Activated CD8-positive, alpha-beta T cell treated with anti-CD3 and anti-CD28 coated beads for 36 hours (primary cell): ENCODE results near the gene THBS3. TPM values are rescaled to one million over a fixed set of nuclear protein-coding genes. Genes with fewer than 3 reads are reported as not detected.
A peak's percentile ranks its signal among the peaks of the same experiment; 100 is the strongest.
"Not testable (repeated sequence)": the region's sequence is repeated elsewhere in the genome, so short reads cannot be mapped to it uniquely, and the experiment has no call there.

Experiments used
- ATAC-seq: fragments of 200-7000 bp; cut with Tn5 transposase; one replicate; pipeline ENCODE4 v1.10.0; 2021; ENCODE audit warnings: mild to moderate bottlenecking, moderate library complexity
- CTCF ChIA-PET: fragments of 350-600 bp; sonication (Branson Sonifier 250); formaldehyde crosslinking; loops from one replicate; lab custom pipeline; 2021; ENCODE audit warnings: antibody characterized with exemption; lab: Charles Lee
- POLR2A ChIA-PET: fragments of 350-600 bp; sonication (Branson Sonifier 250); formaldehyde crosslinking; loops from one replicate; lab custom pipeline; 2021; ENCODE audit warnings: antibody characterized with exemption; lab: Charles Lee
- DNase-seq: peaks from one replicate; pipeline ENCODE4 v3.0.0-alpha.2; 2020
- H3K27ac Mint-ChIP-seq: one replicate; pipeline ENCODE4 v1.8.0; 2021; ENCODE audit warnings: mild to moderate bottlenecking, mixed read lengths
- H3K27me3 Mint-ChIP-seq: one replicate; pipeline ENCODE4 v1.8.0; 2021; ENCODE audit warnings: mixed read lengths
- H3K36me3 Mint-ChIP-seq: one replicate; pipeline ENCODE4 v1.8.0; 2021; ENCODE audit warnings: low read depth, mixed read lengths
- H3K4me1 Mint-ChIP-seq: one replicate; pipeline ENCODE4 v1.8.0; 2021; ENCODE audit warnings: low read depth, mixed read lengths
- H3K4me3 Mint-ChIP-seq: one replicate; pipeline ENCODE4 v1.8.0; 2021; ENCODE audit warnings: mild to moderate bottlenecking, moderate library complexity, mixed read lengths
- H3K9me3 Mint-ChIP-seq: one replicate; pipeline ENCODE4 v1.8.0; 2021; ENCODE audit warnings: mixed read lengths
- CTCF ChIP-seq: fragments of 200-600 bp; IDR thresholded peaks from one replicate; pipeline ENCODE4 v1.8.0; 2022; ENCODE audit warnings: antibody characterized with exemption, mild to moderate bottlenecking
- intact Hi-C: fragments of 100-400 bp; cut with micrococcal nuclease; formaldehyde crosslinking; loops from one replicate; pipeline ENCODE4 v1.10.0; 2022
- total RNA-seq, 2 experiments: library from RNA; stranded (reverse); gene quantifications; one replicate each; pipeline ENCODE4 v1.2.3, GENCODE V29; 2021

THBS3 gene
- total RNA-seq, 2 experiments from 2014 or later: 11.1 to 12.0 TPM

GRCh38 chr1:155228096-155228427 is 20.4 kb upstream of the THBS3 start:
- peaks cover 35% of the 10 kb centered on the region for H3K4me1 Mint-ChIP-seq
- peak overlapping the region; percentile 91 for H3K4me3 Mint-ChIP-seq
- H3K36me3 Mint-ChIP-seq: peaks cover 6% of the 10 kb centered on the region
- intact Hi-C loops: loop anchor here (5.0 kb wide), 1 partner anchor 51 kb away; no protein-coding TSS in a partner anchor
- CTCF ChIA-PET: interaction anchor here (0.8 to 3.0 kb wide), 6 partner anchors 21 to 166 kb away, joined by 3 to 21 read pairs (median 10); partner anchors contain the start of genes KRTCAP2 and TRIM46
- no peaks in the 10 kb centered on the region for H3K27me3 Mint-ChIP-seq
- DNase-seq (no peak), ATAC-seq (no peak)
- no peaks in the 10 kb centered on the region for H3K9me3 Mint-ChIP-seq
- TF ChIP-seq CTCF: no peak
- POLR2A ChIA-PET: interaction anchor here (1.5 to 3.8 kb wide), 4 partner anchors 13 to 34 kb away, joined by 5 to 23 read pairs (median 18); a partner anchor contains a TSS
- peak overlapping the region; percentile 99 for H3K27ac Mint-ChIP-seq

GRCh38 chr1:155227261-155228095 is 19.8 kb upstream of the THBS3 start:
- DNase-seq: peak; percentile 100
- ChIA-PET POLR2A (interaction anchor here (1.0 to 3.8 kb wide), 11 partner anchors 14 to 142 kb away, joined by 3 to 24 read pairs (median 8); partner anchors contain the start of genes MTX1, SCAMP3 and THBS3), CTCF (interaction anchor here (0.7 to 3.0 kb wide), 17 partner anchors 13 to 166 kb away, joined by 3 to 26 read pairs (median 4); partner anchors contain the start of genes KRTCAP2, MTX1, THBS3 and TRIM46)
- H3K4me3 Mint-ChIP-seq: peak overlapping the region; percentile 91
- peaks cover 37% of the 10 kb centered on the region for H3K4me1 Mint-ChIP-seq
- no peak for TF ChIP-seq CTCF
- H3K9me3 Mint-ChIP-seq: no peaks in the 10 kb centered on the region
- H3K36me3 Mint-ChIP-seq: peaks cover 6% of the 10 kb centered on the region
- peak; percentile 98 for ATAC-seq
- intact Hi-C loops: loop anchor here (2.0 to 5.0 kb wide), 2 partner anchors 19 to 50 kb away; partner anchors contain the start of gene MTX1
- no peaks in the 10 kb centered on the region for H3K27me3 Mint-ChIP-seq
- peak overlapping the region; percentile 99 for H3K27ac Mint-ChIP-seq

GRCh38 chr1:155226910-155227260 is 19.2 kb upstream of the THBS3 start:
- TF ChIP-seq CTCF: no peak
- Mint-ChIP-seq H3K9me3 (no peaks in the 10 kb centered on the region), H3K27me3 (no peaks in the 10 kb centered on the region), H3K4me3 (peak overlapping the region; percentile 91), H3K4me1 (peaks cover 37% of the 10 kb centered on the region), H3K27ac (peak overlapping the region; percentile 99), H3K36me3 (peaks cover 6% of the 10 kb centered on the region)
- ChIA-PET CTCF (interaction anchor here (0.7 to 3.0 kb wide), 17 partner anchors 14 to 165 kb away, joined by 3 to 26 read pairs (median 4); partner anchors contain the start of genes KRTCAP2, MTX1, THBS3 and TRIM46), POLR2A (interaction anchor here (1.0 to 3.8 kb wide), 11 partner anchors 14 to 142 kb away, joined by 3 to 24 read pairs (median 8); partner anchors contain the start of genes MTX1, SCAMP3 and THBS3)
- intact Hi-C loops: loop anchor here (2.0 to 5.0 kb wide), 2 partner anchors 18 to 50 kb away; partner anchors contain the start of gene MTX1
- peak; percentile 76 for DNase-seq
- peak; percentile 52 for ATAC-seq

GRCh38 chr1:155226188-155226909 is 18.7 kb upstream of the THBS3 start:
- peak; percentile 94 for DNase-seq
- TF ChIP-seq CTCF: peak; percentile 71
- intact Hi-C loops: loop anchor here (2.0 to 5.0 kb wide), 2 partner anchors 18 to 49 kb away; partner anchors contain the start of gene MTX1
- H3K4me3 Mint-ChIP-seq: peak overlapping the region; percentile 91
- peak; percentile 43 for ATAC-seq
- no peaks in the 10 kb centered on the region for H3K9me3 Mint-ChIP-seq
- no peaks in the 10 kb centered on the region for H3K27me3 Mint-ChIP-seq
- H3K27ac Mint-ChIP-seq: peak overlapping the region; percentile 99
- peaks cover 37% of the 10 kb centered on the region for H3K4me1 Mint-ChIP-seq
- POLR2A ChIA-PET: interaction anchor here (0.6 to 3.8 kb wide), 12 partner anchors 15 to 141 kb away, joined by 3 to 24 read pairs (median 7); partner anchors contain the start of genes MTX1, SCAMP3 and THBS3
- H3K36me3 Mint-ChIP-seq: peaks cover 6% of the 10 kb centered on the region
- CTCF ChIA-PET: interaction anchor here (0.7 to 4.0 kb wide), 20 partner anchors 15 to 165 kb away, joined by 3 to 26 read pairs (median 4); partner anchors contain the start of genes KRTCAP2, MTX1, THBS3 and TRIM46

GRCh38 chr1:155225404-155225759 is 17.7 kb upstream of the THBS3 start:
- Mint-ChIP-seq H3K27ac (peak overlapping the region; percentile 99), H3K4me1 (peaks cover 34% of the 10 kb centered on the region), H3K4me3 (peak overlapping the region; percentile 91)
- not testable (repeated sequence) for H3K9me3 Mint-ChIP-seq, DNase-seq, ATAC-seq, H3K36me3 Mint-ChIP-seq, H3K27me3 Mint-ChIP-seq
- intact Hi-C loops: loop anchor here (5.0 kb wide), 1 partner anchor 48 kb away; no protein-coding TSS in a partner anchor
- ChIA-PET CTCF (interaction anchor here (0.8 to 4.0 kb wide), 9 partner anchors 14 to 51 kb away, joined by 3 to 24 read pairs (median 14); partner anchors contain the start of genes KRTCAP2, MTX1, THBS3 and TRIM46), POLR2A (interaction anchor here (0.6 to 3.8 kb wide), 4 partner anchors 18 to 31 kb away, joined by 3 to 24 read pairs (median 13); partner anchors contain the start of gene THBS3)
